ENCODE measurements around the gene ERLIN1.
A peak's percentile ranks its signal among the peaks of the same experiment; 100 is the strongest.

Gene ERLIN1

GRCh38 chr10:100172349-100172748 lies 13.5 kb downstream of the ERLIN1 start:
- DNase-seq (ENCODE audit: low read depth in 2 of 2) = no peak

GRCh38 chr10:100168313-100168643 lies 17.6 kb downstream of the ERLIN1 start:
- DNase-seq (ENCODE audit: low read depth in 2 of 2) = no peak

- no peak for DNase-seq (ENCODE audit: low read depth in 2 of 2)
Measured at GRCh38 chr10:100167553-100168312, 18.1 kb downstream of the ERLIN1 start.

- DNase-seq (ENCODE audit: low read depth in 2 of 2) = no peak
Measured at GRCh38 chr10:100163704-100164621, 21.9 kb downstream of the ERLIN1 start.

GRCh38 chr10:100162696-100163095 lies 23.1 kb downstream of the ERLIN1 start:
- DNase-seq (ENCODE audit: low read depth in 2 of 2) = no peak

GRCh38 chr10:100158044-100158805 lies 27.6 kb downstream of the ERLIN1 start:
- no peak for DNase-seq (ENCODE audit: low read depth in 2 of 2)

GRCh38 chr10:100157156-100157555 lies 28.7 kb downstream of the ERLIN1 start:
- no peak for DNase-seq (ENCODE audit: low read depth in 2 of 2)

GRCh38 chr10:100155936-100156335 lies 29.9 kb downstream of the ERLIN1 start:
- no peak for DNase-seq (ENCODE audit: low read depth in 2 of 2)

GRCh38 chr10:100154666-100155065 lies 31.2 kb downstream of the ERLIN1 start:
- no peak for DNase-seq (ENCODE audit: low read depth in 2 of 2)

- no peak for DNase-seq (ENCODE audit: low read depth in 2 of 2)
Measured at GRCh38 chr10:100153239-100153825, 32.5 kb downstream of the ERLIN1 start.

- no peak for DNase-seq (ENCODE audit: low read depth in 2 of 2)
Measured at GRCh38 chr10:100151723-100152300, 34.0 kb downstream of the ERLIN1 start.

GRCh38 chr10:100148353-100149211 lies 37.2 kb downstream of the ERLIN1 start:
- peak; percentile 6 to 52 for DNase-seq (ENCODE audit: low read depth in 2 of 2)

- DNase-seq (ENCODE audit: low read depth in 2 of 2) = no peak
Measured at GRCh38 chr10:100146875-100147650, 38.8 kb downstream of the ERLIN1 start.

- no peak for DNase-seq (ENCODE audit: low read depth in 2 of 2)
Measured at GRCh38 chr10:100146398-100146797, 39.4 kb downstream of the ERLIN1 start.

GRCh38 chr10:100143756-100144155 lies 42.1 kb downstream of the ERLIN1 start:
- DNase-seq (ENCODE audit: low read depth in 2 of 2) = no peak

GRCh38 chr10:100141446-100142087 lies 44.3 kb downstream of the ERLIN1 start:
- DNase-seq (ENCODE audit: low read depth in 2 of 2) = no peak

- no peak for DNase-seq (ENCODE audit: low read depth in 2 of 2)
Measured at GRCh38 chr10:100140070-100140469, 45.8 kb downstream of the ERLIN1 start.

- no peak for DNase-seq (ENCODE audit: low read depth in 2 of 2)
Measured at GRCh38 chr10:100138921-100139496, 46.8 kb downstream of the ERLIN1 start.

- no peak for DNase-seq (ENCODE audit: low read depth in 2 of 2)
Measured at GRCh38 chr10:100135486-100135885, 50.3 kb downstream of the ERLIN1 start.

All from stimulated activated CD4-positive, alpha-beta T cell treated with anti-CD3 and anti-CD28 coated beads, Interleukin-1b, Interleukin-23, amount 100 ng/mL, for 4 hours (primary cell).